ENCODE data around the gene CHST8.

DNA sequence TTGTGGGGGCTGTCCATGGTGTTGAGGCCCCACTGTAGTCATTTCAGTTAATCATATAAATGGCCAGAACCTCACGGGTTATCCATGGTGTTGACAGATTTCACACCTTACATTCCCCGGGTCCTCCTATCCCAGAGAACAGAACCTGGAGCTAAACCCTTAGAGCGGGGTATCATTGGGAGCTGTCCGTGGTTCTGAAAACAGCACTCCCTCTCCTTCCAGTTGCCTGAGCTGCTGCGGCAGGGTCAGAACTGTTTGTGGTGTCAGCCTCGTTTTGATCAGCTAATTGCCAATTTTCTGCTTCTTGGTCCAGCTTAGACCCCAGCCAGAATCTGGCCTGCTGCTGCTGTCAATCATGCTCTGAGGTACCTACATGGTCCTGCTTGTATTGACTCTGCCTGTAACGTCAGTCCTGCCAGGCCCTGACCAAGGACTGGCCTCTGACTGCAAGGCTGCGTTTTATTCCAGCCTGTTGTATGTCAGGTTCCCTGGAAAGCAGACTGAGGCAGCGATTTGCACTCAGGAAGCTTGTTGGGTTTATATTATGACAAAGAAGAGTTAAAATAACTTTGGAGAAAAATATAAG is 119.2 kb downstream of the CHST8 start:
- TF ChIP-seq TEAD4 (IDR thresholded peaks at IDR 0.05) (no peak), CEBPB (IDR thresholded peaks at IDR 0.05) (no peak), YY1 (IDR thresholded peaks at IDR 0.05; ENCODE audit: low read depth) (no peak), EP300 (IDR thresholded peaks at IDR 0.05; ENCODE audit: borderline replicate concordance) (no peak), TAF1 (IDR thresholded peaks at IDR 0.05; ENCODE audit: low read depth) (no peak), ZBTB7A (IDR thresholded peaks at IDR 0.05; ENCODE audit: low read depth) (no peak), EGR1 (IDR thresholded peaks at IDR 0.05) (no peak)
- TF ChIP-seq, protein P1, sequence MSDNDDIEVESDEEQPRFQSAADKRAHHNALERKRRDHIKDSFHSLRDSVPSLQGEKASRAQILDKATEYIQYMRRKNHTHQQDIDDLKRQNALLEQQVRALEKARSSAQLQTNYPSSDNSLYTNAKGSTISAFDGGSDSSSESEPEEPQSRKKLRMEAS (IDR thresholded peaks at IDR 0.05): no peak
